Measurements from ENCODE around the gene PEX16. TPM values are rescaled to one million over a fixed set of nuclear protein-coding genes. Genes with fewer than 3 reads are reported as not detected.

PEX16 gene
- total RNA-seq, 2 experiments from 2014 or later = 47.1 to 51.1 TPM

DNA sequence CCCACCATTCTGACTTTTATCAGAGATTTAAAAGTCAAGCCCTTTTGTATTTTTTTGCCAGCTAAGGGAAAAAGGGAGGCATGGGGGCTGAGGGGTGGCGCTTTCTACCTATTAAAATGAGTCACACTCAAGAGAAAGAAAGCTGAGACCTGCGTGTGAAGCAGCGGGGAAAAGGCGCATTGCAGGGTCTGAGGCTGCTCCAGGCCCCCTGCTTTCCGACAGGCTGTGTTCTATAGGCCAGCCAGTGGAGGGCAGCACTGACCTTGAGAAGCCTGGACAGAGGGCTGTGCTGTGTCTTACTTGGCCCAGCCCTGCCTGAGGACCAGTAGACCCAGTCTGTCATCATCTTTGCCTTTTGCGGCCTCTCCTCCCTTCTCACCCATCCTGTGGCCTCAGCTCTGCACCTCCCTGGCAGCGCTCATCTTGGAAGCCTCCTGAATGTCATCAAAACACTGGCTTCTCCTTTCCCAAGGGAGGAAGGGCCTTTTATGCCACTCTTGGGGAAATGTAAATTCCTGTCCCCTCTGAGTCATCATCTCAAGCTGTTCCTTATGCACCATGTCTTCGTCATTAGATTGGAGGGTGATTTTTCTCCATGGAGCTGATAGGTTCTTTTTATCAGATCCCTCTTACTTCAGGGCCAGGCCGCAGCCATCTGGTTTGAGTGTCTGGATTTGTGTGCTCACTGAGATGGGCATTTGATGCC is 44.9 kb downstream of the PEX16 start:
- no peaks in the 10 kb centered on the region for H3K4me1 Mint-ChIP-seq
- no peak overlapping the region for H3K27ac Mint-ChIP-seq
- no peak overlapping the region for H3K4me3 Mint-ChIP-seq
- ChIA-PET POLR2A (no interaction called here), CTCF (interaction anchor here (0.8 to 1.6 kb wide), 4 partner anchors 9 to 134 kb away, joined by 3 to 5 read pairs (median 4); no protein-coding TSS in a partner anchor)
- peak; percentile 46 for DNase-seq
- no peaks in the 10 kb centered on the region for H3K9me3 Mint-ChIP-seq
- peaks cover 42% of the 10 kb centered on the region for H3K36me3 Mint-ChIP-seq (ENCODE audit: low read depth)
- H3K27me3 Mint-ChIP-seq = no peaks in the 10 kb centered on the region

DNA sequence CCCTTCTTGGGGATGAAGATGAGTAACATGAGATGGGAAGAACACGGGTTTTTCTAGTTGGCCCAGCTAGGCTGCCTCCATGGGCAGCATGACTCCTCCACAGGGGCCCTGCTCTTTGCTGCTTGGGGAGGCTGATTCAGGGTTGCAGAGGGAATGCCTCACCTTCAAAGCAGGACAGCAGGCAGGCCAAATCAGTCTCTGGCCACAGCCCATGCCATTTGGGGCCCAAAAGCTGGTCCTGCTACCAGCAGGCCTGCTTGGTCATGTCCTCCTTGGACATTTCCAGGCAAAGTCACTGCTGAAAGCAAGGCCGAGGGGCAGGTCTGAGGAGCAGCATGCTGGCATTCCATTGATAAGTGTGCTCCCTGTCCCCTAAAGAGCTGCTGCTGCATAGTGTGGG is 46.0 kb downstream of the PEX16 start:
- Mint-ChIP-seq H3K27me3 (no peaks in the 10 kb centered on the region), H3K4me3 (no peak overlapping the region), H3K36me3 (ENCODE audit: low read depth) (peaks cover 44% of the 10 kb centered on the region), H3K9me3 (no peaks in the 10 kb centered on the region), H3K27ac (no peak overlapping the region), H3K4me1 (no peaks in the 10 kb centered on the region)
- CTCF ChIA-PET = interaction anchor here (0.8 to 0.9 kb wide), 2 partner anchors 8 to 135 kb away, joined by 3 read pairs; no protein-coding TSS in a partner anchor
- POLR2A ChIA-PET = no interaction called here
- DNase-seq = no peak

DNA sequence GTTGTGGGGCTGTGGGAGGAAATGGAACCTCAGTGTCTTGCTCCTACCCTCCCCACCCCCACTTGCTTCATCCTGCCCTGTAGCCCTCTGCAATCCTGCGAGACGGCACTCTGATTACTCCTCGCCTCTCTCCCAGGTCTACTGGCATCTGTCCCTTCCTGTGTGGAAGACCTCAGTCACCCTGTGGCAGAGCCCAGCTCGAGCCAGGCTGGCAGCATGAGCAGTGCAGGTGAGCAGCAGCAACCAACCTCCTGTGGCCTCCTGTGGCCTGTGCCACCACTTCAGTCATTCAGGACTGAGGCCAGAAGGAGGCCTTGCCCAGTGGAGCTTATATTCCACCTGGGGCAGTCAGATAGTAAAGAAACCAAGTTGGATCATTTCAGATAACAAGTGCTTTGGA is 47.0 kb downstream of the PEX16 start:
- no peak overlapping the region for H3K4me3 Mint-ChIP-seq
- H3K27ac Mint-ChIP-seq = no peak overlapping the region
- POLR2A ChIA-PET = no interaction called here
- no peaks in the 10 kb centered on the region for H3K9me3 Mint-ChIP-seq
- DNase-seq = no peak
- H3K36me3 Mint-ChIP-seq (ENCODE audit: low read depth) = peaks cover 44% of the 10 kb centered on the region
- H3K4me1 Mint-ChIP-seq = no peaks in the 10 kb centered on the region
- CTCF ChIA-PET = no interaction called here
- no peaks in the 10 kb centered on the region for H3K27me3 Mint-ChIP-seq

DNA sequence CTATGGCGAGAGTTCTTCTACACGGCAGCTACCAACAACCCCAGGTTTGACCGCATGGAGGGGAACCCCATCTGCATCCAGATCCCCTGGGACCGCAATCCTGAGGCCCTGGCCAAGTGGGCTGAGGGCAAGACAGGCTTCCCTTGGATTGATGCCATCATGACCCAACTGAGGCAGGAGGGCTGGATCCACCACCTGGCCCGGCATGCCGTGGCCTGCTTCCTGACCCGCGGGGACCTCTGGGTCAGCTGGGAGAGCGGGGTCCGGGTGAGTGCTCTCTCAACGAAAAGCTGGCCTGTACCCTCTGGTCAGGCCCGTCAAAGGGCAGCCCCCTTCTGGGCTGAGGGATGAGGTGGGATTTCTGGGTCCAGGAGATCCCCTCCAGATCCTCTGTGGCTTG is 48.1 kb downstream of the PEX16 start:
- H3K9me3 Mint-ChIP-seq = no peaks in the 10 kb centered on the region
- H3K27me3 Mint-ChIP-seq = no peaks in the 10 kb centered on the region
- H3K4me1 Mint-ChIP-seq = no peaks in the 10 kb centered on the region
- ChIA-PET CTCF (no interaction called here), POLR2A (no interaction called here)
- H3K4me3 Mint-ChIP-seq = no peak overlapping the region
- peaks cover 44% of the 10 kb centered on the region for H3K36me3 Mint-ChIP-seq (ENCODE audit: low read depth)
- no peak for DNase-seq
- no peak overlapping the region for H3K27ac Mint-ChIP-seq

DNA sequence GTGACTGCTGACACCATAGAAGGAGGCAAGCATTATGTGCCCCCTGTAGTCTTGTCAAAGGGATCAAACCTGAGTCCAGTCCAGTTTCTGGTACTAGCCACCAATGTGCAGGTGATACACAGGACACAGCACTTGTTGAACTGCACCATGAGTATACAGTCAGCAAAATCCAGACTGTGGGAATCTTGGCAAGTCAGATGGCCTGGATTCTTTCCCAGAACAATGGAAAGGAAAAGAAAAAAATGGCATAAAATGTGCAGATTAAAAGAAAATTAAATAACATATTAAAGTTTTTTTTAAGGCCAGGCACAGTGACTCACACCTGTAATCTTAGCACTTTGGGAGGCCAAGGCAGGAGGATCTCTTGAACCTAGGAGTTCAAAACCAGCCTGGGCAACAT is 53.6 kb downstream of the PEX16 start:
- Mint-ChIP-seq H3K27me3 (no peaks in the 10 kb centered on the region), H3K4me1 (no peaks in the 10 kb centered on the region), H3K27ac (no peak overlapping the region), H3K36me3 (ENCODE audit: low read depth) (peaks cover 38% of the 10 kb centered on the region), H3K4me3 (no peak overlapping the region), H3K9me3 (no peaks in the 10 kb centered on the region)
- POLR2A ChIA-PET = no interaction called here
- CTCF ChIA-PET = interaction anchor here (0.8 to 1.7 kb wide), 2 partner anchors 8 to 14 kb away, joined by 3 to 6 read pairs; no protein-coding TSS in a partner anchor
- no peak for DNase-seq

DNA sequence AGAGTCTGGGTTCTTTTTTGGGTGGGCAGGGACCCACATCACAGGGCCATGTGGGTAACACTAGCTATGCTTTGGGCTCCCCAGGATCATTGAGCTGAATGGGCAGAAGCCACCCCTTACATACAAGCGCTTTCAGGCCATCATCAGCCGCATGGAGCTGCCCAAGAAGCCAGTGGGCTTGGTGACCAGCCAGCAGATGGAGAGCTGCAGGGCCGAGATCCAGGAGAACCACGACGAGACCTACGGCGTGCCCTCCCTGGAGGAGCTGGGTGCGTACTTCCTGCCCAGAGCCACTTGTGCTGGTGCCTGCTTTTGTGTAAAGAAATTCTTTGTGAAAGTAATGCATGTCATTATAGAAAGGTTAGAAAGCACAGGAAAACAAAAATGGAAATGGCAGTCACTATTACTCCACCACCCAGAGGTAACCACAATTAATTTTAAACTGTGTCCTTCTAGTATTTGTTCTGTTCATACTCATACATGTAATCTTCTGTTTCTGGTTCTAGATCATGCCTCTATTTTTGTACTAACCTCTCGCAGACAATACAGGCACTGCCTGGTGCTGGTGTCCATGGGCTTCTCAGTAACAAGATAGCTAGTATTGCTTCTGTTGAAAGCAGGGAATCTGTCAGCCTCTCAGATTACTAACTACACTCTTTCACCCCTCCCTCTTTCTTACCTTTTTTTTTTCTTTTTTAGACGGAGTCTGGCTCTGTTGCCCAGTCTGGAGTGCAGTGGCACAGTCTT is 56.7 kb downstream of the PEX16 start:
- ChIA-PET CTCF (interaction anchor here (0.6 to 2.2 kb wide), 6 partner anchors 10 to 1241 kb away, joined by 3 to 10 read pairs (median 4); no protein-coding TSS in a partner anchor), POLR2A (no interaction called here)

DNA sequence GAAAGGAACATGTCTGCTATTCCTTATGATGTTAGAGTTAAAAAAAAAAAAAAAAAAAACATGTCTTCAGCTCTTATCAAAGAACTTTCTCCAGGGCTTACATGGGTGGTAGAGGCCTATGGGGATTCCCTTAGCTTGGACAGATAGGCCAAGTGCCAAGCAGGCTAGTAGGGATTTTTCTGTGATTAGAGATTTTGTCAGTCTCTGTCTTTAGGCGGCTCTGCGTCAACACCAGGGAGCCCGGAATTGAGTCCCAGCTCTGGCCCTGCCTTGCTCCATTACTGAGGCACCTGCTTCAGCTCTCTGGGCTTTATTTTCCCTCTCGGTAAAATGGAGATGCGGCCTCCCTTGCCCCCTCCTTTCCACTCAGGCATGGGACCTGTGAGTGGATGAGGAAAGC is 57.3 kb downstream of the PEX16 start:
- H3K36me3 Mint-ChIP-seq (ENCODE audit: low read depth) = peaks cover 30% of the 10 kb centered on the region
- H3K27me3 Mint-ChIP-seq = no peaks in the 10 kb centered on the region
- H3K27ac Mint-ChIP-seq = no peak overlapping the region

More for the DNA sequence above, 56.7 kb downstream of the PEX16 start:
- H3K27ac Mint-ChIP-seq = no peak overlapping the region
- no peak for DNase-seq
- no peak overlapping the region for H3K4me3 Mint-ChIP-seq
- H3K9me3 Mint-ChIP-seq = no peaks in the 10 kb centered on the region
- no peaks in the 10 kb centered on the region for H3K27me3 Mint-ChIP-seq
- H3K36me3 Mint-ChIP-seq (ENCODE audit: low read depth) = peaks cover 30% of the 10 kb centered on the region
- no peaks in the 10 kb centered on the region for H3K4me1 Mint-ChIP-seq

More for the DNA sequence above, 57.3 kb downstream of the PEX16 start:
- ChIA-PET POLR2A (no interaction called here), CTCF (interaction anchor here (0.6 to 2.2 kb wide), 4 partner anchors 10 to 1240 kb away, joined by 3 to 10 read pairs (median 4); no protein-coding TSS in a partner anchor)
- no peak for DNase-seq
- Mint-ChIP-seq H3K9me3 (no peaks in the 10 kb centered on the region), H3K4me3 (no peak overlapping the region), H3K4me1 (no peaks in the 10 kb centered on the region)

Other genes with a start within 250 kb of the PEX16 start
- gene SLC35C1, start 112.7 kb downstream of the PEX16 start, total RNA-seq = 10 to 100 TPM; 18.0 to 18.2 TPM
- gene CRY2, start 70.4 kb downstream of the PEX16 start, total RNA-seq = 10 to 100 TPM; 25.6 to 26.3 TPM
- gene MAPK8IP1, start 32.2 kb downstream of the PEX16 start, total RNA-seq = under 1 TPM; 0.56 to 0.64 TPM
- gene FREY1, start 10.6 kb downstream of the PEX16 start, total RNA-seq = 1 to 10 TPM; 3.2 to 3.9 TPM
- under 1 TPM; 0.40 to 0.44 TPM for gene LARGE2, start 4.8 kb upstream of the PEX16 start, total RNA-seq
- 10 to 100 TPM; 37.8 to 38.4 TPM for gene PHF21A, start 203.6 kb upstream of the PEX16 start, total RNA-seq

Data from activated CD4-positive, alpha-beta T cell treated with anti-CD3 and anti-CD28 coated beads, Interleukin-2, amount 10 ng/mL, durations not matched to agents 7 days and 5 days (primary cell).